ENCODE results near the gene GMPPB.
"Not testable (repeated sequence)": the region's sequence is repeated elsewhere in the genome, so short reads cannot be mapped to it uniquely, and the experiment has no call there.

Gene GMPPB

DNA sequence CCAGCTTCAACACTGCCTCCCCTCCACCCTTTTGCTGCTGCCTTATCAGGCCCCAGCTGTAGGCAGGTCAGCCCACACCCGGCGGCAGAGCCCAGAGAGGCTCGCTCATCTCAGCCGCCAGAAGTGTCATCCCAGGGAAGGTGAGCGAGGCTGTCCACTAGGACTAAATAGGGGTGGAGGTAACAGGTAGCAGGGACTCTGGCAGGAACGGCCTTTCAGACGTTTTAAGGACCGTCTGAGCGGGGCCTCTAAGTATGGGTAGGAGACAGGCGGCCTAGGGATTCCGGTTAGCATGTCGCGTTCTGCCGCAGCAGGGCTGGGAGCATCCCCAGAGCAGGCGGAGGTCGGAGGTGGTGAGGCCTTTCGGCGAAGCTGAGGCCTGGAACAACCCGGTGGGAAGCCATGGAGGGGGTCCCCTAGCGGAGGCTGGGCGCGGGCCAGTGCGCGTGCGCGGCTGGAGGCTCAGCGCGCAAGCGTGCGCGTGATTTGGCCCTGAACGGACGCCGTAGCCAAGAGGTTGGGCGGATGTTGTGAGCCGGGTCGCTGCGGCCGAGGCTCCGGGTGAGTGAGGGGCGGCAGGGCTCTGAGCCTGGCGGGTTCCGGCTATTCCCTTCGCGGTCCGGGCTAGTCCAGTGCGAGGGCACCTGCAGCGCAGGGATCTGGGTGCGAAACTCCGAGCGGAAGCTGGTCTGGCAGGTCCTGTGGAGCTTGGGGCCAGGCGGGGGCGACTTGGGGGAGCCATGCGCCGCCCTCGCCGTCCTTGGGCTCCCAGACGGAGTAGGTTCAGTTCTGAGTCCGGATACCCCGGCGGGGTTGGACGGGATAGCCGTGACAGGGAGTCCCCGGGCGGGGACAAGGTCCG lies 34.5 kb downstream of the GMPPB start, which contains the start of the genes MST1 and RNF123:
Gene MST1 (minus strand): TSS at position 429 of the 862 bp plus-strand sequence. CDS start 783 bp downstream, outside the sequence.
Gene RNF123 (plus strand): TSS at position 512 of the 862 bp plus-strand sequence. CDS start 1,609 bp downstream, outside the sequence.
- DNase-seq, result no peak

GRCh38 chr3:49688338-49689045 lies 35.3 kb downstream of the GMPPB start:
- not testable (repeated sequence) for DNase-seq

GRCh38 chr3:49687424-49687795 lies 36.3 kb downstream of the GMPPB start:
- DNase-seq, result not testable (repeated sequence)

DNA sequence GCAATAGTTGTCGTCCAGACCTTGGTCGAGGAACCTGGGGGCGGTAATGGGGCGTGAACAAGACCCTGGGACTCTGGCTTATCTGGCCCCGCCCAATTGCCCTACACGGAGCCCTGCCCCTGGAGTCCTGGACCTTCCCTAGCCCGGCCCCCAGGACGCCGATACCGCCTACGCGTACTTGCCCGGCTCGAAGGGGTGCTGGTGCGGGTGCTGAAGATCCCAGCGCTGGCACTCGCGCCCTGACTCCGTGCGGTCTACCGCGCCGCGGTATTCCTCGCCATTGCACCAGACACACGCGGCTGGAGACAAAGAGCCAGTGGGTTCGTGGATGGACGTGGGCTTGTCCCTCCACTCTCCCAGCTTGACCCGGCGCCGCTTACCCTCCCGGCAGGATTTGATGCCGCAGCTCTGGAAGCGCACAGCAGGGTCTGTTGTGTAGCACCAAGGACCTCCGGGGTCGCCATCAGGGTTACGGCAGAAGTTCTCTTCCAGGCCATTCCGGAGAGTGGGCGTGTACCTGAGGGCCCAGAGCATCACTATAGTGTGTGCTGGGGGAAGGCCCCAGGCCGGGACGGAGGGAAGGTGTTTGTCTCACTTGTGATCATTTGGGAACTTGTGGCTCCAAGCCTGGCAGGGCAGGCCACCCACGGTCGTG lies 36.9 kb downstream of the GMPPB start:
- not testable (repeated sequence) for DNase-seq

DNA sequence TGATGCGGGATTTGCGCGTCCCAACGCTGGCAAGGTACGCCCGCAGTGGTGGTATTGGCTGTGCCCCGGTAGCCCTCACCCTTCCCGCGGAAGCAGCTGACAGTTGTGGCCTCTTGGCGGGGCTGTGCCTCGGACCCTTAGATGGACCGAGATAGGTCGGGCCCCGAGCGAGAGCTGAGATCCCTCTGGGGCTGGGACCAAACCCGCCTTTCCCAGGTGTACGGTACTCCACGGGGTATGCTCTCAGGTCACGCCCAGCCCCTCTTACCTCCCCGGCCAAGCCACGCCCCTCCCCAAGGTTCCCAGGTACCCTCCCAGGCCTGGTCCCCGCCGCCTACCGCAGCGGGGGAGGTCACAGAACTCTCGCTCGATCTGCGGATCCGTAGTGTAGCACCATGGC lies 37.4 kb downstream of the GMPPB start:
- DNase-seq, result not testable (repeated sequence)

- DNase-seq, result not testable (repeated sequence)
These were observed 37.9 kb downstream of the GMPPB start for GRCh38 chr3:49685846-49686245.

- DNase-seq, result not testable (repeated sequence)
These were observed 38.6 kb downstream of the GMPPB start for GRCh38 chr3:49685103-49685502.

DNA sequence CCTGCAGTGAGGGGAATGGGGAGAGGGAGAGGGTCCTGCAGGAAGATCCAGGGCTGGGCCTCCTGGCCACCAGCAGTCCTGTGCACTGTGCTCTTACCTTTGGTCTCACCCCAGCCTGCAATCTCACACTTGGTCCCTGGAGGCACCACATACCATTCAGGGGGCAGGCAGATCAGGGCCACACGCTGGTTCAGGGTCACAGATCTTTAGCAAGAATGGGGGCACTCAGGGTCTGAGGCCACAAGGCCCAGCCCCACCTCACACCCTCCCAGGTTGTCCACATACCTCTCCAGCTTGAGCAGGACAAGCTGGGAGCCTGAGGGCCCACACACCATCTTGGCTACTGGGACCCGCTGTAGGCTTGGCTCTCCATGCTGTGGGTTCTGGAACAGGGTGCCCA lies 39.3 kb downstream of the GMPPB start:
- DNase-seq, result not testable (repeated sequence)

DNA sequence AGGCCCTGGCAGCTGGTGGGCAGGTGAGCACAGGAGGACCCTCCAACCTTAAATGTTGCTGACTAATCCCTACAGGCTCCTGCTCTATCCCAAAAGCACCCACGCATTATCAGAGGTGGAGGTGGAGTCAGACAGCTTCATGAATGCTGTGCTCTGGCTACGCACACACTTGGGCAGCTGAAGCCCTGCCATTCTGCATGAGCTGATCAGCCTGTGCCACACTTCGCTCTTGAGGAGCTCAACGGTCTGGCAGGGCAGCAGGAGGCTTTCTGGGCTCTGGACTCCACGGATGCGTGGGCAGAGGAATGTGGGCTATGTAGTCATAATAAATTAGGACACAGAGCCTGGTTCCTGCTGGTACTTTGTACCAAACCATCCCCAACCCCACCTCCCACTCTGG lies 40.6 kb downstream of the GMPPB start:
- no peak for DNase-seq

DNA sequence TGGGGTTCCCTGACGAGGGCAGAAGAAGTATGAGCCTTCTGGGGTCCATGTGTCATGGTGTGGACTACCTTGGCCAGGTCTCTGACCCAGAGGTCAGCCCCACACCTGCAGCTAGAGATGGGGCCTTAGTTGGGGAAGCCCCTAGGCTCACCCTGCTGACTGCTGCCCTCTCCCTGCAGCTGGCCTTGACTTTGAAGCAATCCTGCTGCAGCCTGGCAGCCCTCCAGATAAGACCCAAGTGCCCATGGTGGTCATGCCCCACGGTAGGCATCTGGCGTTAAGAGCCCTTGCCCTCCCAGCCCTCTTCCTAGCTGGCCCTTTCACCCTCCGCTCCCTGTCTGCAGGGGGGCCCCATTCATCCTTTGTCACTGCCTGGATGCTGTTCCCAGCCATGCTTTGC lies 42.2 kb downstream of the GMPPB start:
- DNase-seq, result no peak

GRCh38 chr3:49681232-49681522 lies 42.6 kb downstream of the GMPPB start:
- DNase-seq, result no peak

DNA sequence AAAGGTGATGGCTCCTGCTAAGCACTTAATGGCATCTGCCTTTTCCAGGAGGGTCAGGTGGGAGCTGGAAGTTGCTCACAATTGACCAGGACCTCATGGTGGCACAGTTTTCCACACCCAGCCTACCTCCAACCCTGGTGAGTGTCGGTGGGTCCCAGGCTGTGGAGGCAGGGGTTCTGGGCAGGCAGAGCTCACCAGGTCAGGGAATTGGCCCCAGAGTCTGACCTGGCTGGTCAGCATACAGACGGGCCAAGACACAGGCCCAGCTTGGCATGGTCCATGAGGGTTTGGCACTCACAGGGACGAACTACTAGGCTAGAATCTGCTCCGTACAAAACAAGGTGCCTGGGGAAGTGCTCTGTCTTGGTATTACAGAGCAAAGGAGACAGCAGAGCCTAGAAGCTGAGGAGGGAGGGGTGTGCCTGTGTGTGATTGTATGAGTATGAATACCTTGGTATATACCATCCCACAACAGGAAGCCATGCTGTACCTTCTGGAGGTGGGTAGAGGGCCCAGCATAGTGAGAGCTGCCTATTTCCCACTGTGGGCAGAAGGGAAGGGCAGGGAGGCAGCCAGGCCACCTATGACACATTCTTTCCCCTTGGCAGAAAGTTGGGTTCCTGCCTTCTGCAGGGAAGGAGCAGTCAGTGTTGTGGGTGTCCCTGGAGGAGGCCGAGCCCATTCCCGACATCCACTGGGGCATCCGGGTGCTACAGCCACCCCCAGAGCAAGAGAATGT lies 43.1 kb downstream of the GMPPB start:
- DNase-seq, result no peak

DNA sequence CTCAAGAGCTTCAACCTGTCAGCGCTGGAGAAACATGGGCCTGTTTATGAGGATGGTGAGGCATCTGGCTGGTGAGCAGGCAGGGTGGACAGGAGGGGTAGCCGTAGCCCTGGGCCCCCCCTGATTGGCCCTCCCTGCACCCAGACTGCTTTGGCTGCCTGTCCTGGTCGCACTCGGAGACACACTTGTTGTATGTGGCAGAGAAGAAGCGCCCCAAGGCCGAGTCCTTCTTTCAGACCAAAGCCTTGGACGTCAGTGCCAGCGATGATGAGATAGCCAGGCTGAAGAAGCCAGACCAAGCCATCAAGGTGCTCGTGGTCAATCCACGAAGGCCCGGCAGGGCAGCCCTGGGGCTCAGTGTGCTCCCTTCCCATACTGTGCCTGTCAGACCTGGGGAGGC lies 47.8 kb downstream of the GMPPB start:
- DNase-seq, result no peak

- no peak for DNase-seq
These were observed 49.2 kb downstream of the GMPPB start for GRCh38 chr3:49674497-49674983.

DNA sequence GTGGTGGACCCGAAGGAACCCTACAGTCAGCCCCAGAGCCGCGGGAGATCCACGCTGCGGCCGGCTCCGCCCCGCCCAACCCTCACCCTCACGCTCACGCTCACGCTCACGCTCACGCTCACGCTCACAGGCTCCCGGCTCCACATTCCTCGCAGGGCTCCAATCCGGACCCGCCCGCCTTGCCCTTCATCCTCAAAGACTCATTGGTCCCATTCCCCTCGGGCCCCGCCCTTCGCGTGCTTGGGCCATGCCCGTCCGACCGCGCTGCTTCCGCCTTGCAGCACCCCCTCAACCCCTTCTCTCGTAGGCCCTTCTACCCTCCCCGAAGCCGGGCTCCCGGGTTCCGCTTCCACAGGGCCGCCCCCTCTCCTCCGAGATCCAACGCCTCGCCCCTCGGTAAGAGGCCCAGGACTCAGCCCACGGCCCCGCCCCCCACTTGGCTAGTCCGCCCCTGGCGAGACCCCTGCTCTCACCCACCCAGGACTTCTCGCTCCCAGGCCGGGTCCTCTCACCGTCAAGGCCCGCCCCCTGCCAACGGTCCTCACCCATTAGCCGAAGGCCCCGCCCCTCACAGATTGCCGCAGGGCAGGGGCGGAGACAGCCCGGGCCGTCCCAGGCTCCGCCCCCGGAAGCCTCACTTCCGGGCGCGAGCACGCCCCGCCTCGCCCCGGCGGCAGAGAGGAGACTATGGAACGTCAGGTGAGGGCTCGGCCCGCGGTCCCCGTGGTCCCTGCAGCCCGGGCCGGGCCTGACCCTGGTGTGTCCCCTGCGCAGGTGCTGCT lies 49.8 kb downstream of the GMPPB start, which contains the start of gene APEH:
Gene APEH (plus strand): TSS at position 637 of the 782 bp plus-strand sequence. CDS start 51 bp downstream, at position 688.
- no peak for DNase-seq

DNA sequence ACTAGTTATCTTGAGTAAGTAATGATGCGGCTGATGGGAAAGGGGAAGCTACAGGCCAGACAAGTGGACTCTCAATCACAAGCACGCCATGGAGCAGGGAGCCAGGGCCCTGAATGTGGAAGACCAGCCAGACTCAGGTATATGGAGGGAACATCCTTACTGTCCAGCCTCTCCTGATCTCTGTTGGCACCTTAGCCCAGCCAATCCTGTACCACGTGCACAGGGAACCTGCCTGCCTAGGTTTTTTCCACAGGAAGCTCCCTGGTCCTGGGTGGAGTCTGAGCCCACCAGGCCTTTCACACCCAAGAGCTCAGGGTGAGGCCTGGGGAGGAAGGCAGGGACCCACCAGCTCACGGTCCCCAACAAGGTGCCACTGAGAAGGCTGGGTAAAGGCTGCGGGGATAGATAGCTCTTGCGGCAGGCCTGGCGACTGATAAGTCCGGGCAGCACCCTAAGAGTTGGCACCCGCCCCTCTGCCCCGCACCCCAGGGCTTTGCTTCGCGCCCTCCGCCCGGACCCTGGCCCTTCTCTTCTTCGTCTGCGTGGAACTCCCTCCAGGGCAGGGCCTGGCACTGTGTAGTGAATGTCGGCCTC lies 50.5 kb downstream of the GMPPB start:
- DNase-seq, result no peak

DNA sequence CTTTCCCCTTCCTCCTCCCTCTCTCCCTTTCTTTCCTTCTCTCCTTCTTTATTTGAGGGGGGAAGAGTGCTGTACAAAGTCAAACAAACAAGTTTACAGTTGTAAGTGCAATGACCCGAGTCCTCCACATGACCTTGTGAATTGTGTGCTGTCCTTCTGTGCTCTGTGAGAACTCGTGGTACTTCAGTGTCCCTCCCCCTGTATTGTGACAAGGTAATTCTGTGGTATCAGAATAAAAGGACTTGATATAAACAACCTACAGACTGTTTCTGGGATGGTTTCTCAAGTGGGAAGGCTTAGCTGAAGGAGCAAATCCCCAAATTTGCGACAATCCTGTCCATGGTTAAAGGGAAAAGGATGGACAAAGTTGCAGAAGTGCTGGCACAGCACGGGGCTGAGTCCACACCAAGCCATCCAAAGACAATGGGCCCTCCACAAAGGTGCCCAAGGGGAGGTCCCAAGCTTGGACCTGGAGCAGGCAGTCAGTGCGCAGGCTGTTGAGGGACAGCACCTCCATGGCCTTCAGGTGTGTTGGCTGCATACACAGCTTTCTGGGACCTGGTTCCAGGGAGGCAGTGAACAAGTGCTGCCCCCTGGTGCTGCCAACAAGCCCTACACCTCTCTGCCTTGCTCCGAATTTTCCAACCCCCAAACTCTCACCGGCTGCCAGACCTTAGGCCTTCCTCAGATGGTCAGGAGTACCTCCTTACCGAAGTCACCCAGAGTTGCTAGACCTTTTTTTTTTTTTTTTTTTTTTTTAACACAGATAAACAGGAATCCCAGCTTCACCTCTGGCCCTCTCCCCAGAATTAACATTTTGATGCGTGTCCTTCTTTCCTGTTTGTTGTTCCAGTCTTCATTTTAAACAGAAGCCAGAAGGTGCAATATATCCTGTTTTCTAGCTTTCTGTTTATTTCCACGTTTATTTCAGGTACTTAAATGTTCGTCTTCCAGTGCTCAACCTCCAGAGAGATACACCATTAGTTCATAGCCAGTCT lies 52.2 kb downstream of the GMPPB start:
- DNase-seq, result no peak

DNA sequence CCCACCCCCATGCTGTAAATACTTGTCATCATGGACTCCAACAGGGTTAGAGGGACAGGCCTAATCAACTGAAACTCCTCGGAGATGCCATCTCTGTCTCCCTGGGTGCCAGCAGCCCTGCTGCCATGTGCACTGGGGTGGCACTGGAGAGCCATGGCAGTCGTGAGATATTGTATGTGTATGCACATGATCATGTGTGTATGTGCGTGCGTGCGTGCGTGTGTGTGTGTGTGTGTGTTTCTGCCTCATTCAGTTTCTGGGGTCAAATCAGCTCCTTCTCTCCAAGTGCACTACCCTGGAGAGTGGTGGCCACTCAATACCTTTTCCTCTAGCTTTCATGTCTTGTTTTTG lies 52.8 kb downstream of the GMPPB start:
- no peak for DNase-seq
